NCI-H2196 treated with DMSO at 0.1 percent for 48 hours (cell line): ENCODE measurements around the gene ATP13A2.

ENCODE experiments used
- DNase-seq: peaks from one replicate; lab custom pipeline; 2025; ENCODE audit not compliant: unreplicated experiment; lab: John Stamatoyannopoulos, UW

The ATP13A2 gene

GRCh38 chr1:17011439-17012307, at the start of gene ATP13A2:
ATP13A2 (minus strand) TSS chr1:17011928; CDS start chr1:17011738, 190 bp downstream.
- peak; percentile 71 for DNase-seq

GRCh38 chr1:17061486-17061885, 49.8 kb upstream of the ATP13A2 start:
- DNase-seq = no peak

GRCh38 chr1:17060306-17060749, 48.6 kb upstream of the ATP13A2 start:
- no peak for DNase-seq

GRCh38 chr1:17059391-17060305, 47.9 kb upstream of the ATP13A2 start:
- DNase-seq = peak; percentile 79

GRCh38 chr1:17056551-17056950, 44.8 kb upstream of the ATP13A2 start:
- DNase-seq = no peak

GRCh38 chr1:17055801-17056200, 44.1 kb upstream of the ATP13A2 start:
- no peak for DNase-seq

GRCh38 chr1:17053685-17054410, 42.1 kb upstream of the ATP13A2 start, which contains the start of gene SDHB:
SDHB (minus strand) TSS chr1:17054032; CDS start chr1:17054019, 13 bp downstream.
- DNase-seq = peak; percentile 98

- no peak for DNase-seq
These were observed 41.5 kb upstream of the ATP13A2 start for GRCh38 chr1:17053086-17053684.

GRCh38 chr1:17052641-17053040, 40.9 kb upstream of the ATP13A2 start:
- no peak for DNase-seq

GRCh38 chr1:17052038-17052437, 40.3 kb upstream of the ATP13A2 start:
- DNase-seq = no peak

GRCh38 chr1:17047924-17048323, 36.2 kb upstream of the ATP13A2 start:
- no peak for DNase-seq

- no peak for DNase-seq
These were observed 34.6 kb upstream of the ATP13A2 start for GRCh38 chr1:17046334-17046657.

GRCh38 chr1:17045634-17046333, 34.1 kb upstream of the ATP13A2 start:
- DNase-seq = peak; percentile 52

GRCh38 chr1:17045150-17045549, 33.4 kb upstream of the ATP13A2 start:
- no peak for DNase-seq

- no peak for DNase-seq
These were observed 31.9 kb upstream of the ATP13A2 start for GRCh38 chr1:17043676-17044075.

- no peak for DNase-seq
These were observed 28.4 kb upstream of the ATP13A2 start for GRCh38 chr1:17040135-17040534.

- no peak for DNase-seq
These were observed 27.8 kb upstream of the ATP13A2 start for GRCh38 chr1:17039522-17039921.

- DNase-seq = no peak
These were observed 21.8 kb upstream of the ATP13A2 start for GRCh38 chr1:17033481-17033880.

- no peak for DNase-seq
These were observed 21.0 kb upstream of the ATP13A2 start for GRCh38 chr1:17032741-17033140.

GRCh38 chr1:17031436-17031835, 19.7 kb upstream of the ATP13A2 start:
- no peak for DNase-seq
